GM21619 (cell line): ENCODE results near the gene PRRT1B.
A peak's percentile ranks its signal among the peaks of the same experiment; 100 is the strongest.

ENCODE experiments used
- ATAC-seq: cut with Tn5 transposase; IDR thresholded peaks from one replicate; pipeline ENCODE4 v1.9.1; 2021; ENCODE audit not compliant: unreplicated experiment

The PRRT1B gene

DNA sequence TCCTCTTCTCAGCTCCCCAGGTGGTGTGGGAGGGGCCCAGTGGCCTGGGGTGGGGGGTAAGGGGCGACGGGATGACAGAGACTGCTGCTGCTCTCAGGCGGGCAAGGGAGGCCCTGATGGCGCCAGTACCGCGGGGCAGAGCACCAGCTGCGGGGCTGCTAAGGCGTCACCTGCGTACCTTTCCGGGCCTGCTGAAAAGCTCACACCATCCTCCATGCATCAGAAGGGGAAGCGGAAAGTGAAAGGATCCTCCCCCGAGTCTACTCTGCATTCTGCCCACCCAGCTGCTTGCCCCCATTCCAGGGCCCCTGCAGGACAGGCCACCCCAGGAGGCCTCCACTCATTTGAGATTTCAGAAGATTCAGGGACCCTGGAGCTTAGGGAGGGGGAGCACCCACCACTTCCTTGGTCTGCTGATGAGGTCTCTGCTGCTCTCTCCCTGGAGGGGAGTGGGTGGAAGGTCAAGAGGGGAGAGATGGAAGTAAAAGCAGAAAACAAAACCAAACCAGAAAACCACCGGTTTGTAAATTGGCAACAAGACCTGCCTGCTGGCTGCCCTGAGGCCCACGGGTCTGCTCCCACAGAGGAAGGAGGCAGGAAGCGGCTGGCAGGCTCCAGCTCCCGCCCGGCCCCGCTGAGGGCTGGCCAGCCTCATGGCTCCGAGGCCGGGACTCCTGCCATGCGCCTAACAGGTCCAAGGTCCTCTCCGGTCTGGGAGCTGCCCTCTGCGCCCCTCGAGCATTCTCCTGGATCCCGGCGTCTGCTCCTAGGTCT is 33.6 kb downstream of the PRRT1B start:
- no peak for ATAC-seq

GRCh38 chr9:131579789-131580211 is 34.5 kb downstream of the PRRT1B start:
- ATAC-seq, result no peak

GRCh38 chr9:131580358-131580757 is 35.0 kb downstream of the PRRT1B start:
- no peak for ATAC-seq

DNA sequence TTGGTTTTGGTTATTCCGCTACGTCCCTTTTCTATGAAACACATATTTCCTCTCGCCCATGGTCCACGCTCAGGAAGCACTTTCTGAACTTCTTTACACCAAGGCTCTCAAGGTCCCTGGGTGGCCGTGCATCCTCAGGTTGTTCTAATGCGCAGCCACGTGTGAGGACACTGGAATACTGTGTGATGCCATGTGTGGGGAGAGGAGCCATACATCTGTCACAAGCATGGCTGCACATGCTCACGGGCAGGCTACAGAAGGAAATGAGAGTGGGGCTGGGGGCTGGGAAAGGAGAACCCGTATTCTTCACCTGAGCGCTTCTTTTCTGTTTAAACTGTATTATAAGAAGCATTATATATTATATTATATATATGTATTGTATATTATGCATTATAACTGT is 36.7 kb downstream of the PRRT1B start:
- ATAC-seq, result no peak

GRCh38 chr9:131582466-131583336 is 37.4 kb downstream of the PRRT1B start:
- no peak for ATAC-seq

DNA sequence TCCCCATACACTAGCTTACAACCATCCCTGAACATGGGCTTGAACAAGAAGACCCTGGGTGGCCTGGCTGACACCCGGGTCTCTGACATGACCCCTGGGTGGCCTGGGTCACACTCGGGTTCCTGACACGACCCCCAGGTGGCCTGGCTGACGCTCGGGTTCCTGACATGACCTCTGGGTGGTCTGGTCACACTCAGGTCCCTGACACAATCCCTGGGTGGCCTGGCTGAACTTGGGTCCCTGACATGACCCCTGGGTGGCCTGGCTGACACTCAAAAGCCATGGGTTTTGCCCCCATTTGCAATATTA is 38.0 kb downstream of the PRRT1B start:
- ATAC-seq, result no peak

GRCh38 chr9:131583836-131584555 is 38.7 kb downstream of the PRRT1B start:
- ATAC-seq, result no peak

DNA sequence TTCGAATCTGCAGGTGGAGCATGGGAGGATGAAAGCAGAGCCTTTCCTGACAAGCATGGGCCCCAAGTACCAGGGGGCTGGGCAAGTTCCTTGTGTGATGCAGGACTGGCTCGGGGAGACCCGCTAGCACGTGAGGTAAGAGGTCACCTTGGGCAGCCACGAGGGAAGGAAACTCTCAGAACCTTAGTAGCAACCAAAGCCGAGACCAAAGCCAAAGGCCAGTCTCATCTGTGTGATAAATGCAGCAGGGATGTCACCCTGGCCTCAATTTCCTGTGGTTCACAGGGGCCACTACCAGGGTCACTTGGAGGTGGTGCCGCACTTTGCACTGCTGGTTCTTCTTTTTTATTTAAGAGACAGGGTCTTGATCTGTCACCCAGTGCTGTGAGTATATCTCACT is 39.5 kb downstream of the PRRT1B start:
- no peak for ATAC-seq

GRCh38 chr9:131585375-131585774 is 40.1 kb downstream of the PRRT1B start:
- no peak for ATAC-seq

DNA sequence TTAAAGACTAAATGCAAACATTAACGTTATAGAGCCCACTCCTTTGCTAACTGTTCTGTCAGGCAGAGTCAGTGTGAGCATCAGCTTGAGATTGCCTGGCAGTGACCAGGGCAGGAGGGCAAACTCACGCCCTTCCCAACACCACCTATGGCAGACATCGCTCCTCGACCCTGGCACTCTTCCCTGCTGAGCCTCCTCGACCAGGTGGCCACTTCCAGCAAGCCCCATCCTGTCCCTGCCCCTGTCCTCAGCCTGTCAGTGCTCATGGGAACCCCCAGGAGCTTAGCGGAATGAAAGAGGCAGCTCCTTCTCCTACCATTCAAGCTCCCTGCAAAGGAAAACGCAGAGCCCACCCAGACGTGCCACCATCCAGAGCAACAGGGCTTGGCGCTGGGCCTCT is 42.0 kb downstream of the PRRT1B start:
- ATAC-seq, result no peak

DNA sequence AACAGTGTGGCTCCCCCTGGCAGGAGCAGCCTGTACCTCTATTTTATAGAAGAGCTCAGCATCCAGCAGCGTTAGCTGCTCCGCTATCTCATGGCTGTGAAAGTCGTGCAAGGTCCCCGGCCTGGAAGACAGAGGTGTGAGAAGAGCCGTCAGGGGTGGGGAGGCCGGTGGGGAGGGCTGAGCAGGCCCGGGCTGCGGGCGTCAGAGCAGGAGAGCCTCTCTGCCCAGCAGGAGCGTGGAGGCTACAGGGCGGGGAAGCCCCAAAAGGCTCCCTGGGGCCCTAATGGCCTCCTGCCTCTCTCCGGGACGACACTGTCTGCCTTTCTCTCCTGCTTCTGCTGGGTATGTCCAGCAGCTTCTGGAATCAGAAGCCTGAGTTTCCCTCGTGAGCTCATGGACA is 42.6 kb downstream of the PRRT1B start:
- ATAC-seq, result no peak

DNA sequence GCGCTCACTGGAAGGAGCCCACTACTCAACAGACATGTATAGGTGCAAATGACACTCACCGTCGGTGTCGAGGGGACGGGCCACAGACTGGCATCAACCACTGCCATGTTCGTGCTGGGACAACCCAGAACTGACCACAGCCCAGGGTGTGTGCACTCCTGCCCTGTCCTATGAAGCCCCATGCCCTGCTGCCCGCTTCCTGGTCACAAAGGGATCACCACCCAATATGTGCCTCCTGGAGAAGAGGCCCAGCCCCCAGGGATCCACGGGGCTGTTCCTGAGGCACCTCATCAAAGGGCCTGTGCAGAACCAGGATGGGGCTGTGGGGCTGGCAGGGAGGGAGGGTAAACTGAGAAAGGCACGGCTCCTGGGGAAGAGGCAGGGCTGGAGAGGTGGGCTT is 43.1 kb downstream of the PRRT1B start:
- no peak for ATAC-seq

DNA sequence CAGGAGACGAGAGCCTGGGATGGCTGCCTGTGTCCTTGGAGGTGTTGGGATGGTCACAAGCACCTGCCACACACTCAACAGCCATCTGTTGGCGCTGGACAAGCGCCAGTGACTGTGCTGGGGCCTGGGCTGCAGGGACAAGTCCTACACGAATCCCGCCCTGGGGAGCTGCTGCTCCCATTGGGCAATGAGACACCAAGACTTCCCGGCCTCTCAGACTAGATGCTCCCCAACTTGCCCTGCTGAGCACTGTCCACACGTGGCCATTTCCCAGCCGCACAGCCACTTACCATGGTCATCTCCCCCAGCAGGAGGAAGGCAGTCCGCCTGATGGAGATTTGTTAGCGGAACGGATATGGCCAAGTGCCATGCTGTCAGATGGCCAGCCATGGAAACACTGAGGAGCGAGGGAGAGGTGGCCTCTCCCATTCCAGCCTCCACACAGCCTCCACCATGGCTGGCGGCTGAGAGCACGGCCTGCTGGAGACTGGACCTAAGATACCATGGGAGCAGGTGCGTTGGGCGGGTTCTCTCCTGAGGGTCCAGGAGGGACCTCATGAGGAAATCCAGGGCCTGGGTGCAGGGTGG is 43.9 kb downstream of the PRRT1B start:
- ATAC-seq, result no peak

- ATAC-seq, result no peak
Measured at GRCh38 chr9:131589993-131590392, 44.7 kb downstream of the PRRT1B start.

- no peak for ATAC-seq
Measured at GRCh38 chr9:131590449-131590848, 45.1 kb downstream of the PRRT1B start.

GRCh38 chr9:131590907-131591844 is 45.9 kb downstream of the PRRT1B start:
- peak; percentile 56 for ATAC-seq

DNA sequence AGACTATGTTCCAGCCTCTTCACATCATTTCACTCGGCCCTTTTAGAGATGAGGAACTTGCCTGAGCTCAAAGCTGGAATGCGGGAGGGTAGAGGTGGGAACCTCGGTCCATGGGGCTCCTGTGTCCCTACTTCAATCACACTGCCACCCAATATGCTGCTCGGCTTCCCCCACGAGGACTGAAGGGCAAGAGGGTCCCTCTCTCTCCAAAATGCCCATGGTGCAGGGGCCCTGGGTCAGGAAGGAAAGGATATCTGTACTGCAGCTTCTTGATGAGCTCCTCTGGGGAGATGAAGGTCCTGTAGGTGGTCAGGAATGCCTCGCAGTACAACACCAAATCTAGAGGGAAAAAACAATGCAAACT is 46.5 kb downstream of the PRRT1B start:
- no peak for ATAC-seq

DNA sequence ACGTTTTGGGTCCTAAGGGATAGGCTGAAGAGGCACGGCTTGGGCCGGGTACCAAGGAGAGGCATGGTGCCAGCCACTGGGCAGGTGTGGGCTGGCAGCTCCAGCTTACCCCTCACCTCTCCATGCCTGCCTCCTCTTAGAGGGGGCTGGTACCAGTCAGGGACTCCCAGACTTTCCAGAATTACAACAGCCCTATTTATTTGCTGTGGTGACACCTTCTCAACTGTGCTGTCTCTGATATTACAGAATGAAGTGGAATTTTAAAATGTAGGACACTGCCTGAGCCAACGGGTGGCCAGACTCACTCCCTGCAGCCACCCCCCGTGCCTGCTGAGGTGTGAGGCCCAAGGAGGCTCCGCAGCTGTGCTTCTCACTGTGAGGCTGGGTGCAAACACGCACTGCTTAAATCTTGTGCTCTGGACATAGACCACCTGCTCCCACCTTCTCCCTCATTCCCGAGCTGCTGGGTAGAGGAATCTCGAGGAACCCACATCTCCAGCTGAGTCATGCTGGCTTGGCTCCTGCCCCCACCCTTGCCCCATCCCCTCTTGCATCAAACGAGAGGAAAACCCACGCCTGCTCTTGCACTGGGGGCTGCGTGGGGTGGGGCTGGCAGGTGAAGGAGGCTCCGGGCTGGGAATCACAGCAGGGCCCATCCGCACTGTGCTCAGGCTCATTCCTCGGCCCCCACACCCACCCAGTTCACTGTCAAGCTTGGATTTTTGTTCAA is 47.9 kb downstream of the PRRT1B start:
- no peak for ATAC-seq

DNA sequence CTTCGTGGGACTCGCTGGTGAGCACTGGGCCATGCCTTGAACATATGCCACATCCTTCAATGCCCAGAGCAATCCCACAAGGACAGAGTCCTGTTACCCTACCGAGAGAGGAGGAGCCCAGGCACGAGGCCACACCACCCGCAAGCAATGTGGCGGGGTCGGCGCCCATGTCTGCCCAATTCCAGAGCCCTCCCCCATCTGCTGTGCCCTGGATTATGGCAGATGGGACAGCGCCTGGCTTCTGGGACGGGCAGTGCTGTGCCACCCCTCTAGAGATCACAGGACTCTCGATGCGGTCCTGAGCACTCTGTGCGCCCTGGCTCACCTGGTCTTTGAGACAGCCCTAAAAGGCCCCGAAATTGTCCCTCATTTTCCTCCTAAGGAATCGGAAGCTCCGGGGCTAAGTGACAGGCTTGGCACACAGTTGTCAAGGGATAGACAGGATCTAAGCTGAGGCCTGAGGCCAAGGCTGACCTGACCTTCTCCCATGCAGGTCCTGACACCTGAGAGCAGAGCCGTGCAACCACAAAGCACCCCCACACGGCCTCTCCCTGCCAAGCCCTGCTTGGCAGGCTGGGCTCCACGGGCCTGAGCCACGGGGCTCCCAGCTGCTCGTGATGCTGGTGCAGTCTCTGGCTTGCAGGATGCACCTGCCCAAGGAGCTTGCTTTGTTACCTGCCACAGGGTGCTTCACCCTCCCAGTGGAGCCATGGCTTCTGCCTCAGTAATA is 48.8 kb downstream of the PRRT1B start:
- ATAC-seq, result no peak
